ENCODE results near the gene CDC25B.
"Not testable (repeated sequence)": the region's sequence is repeated elsewhere in the genome, so short reads cannot be mapped to it uniquely, and the experiment has no call there.

Gene CDC25B

GRCh38 chr20:3785240-3786125 is 10.6 kb upstream of the CDC25B start:
- H3K4me3 ChIP-seq (ENCODE audit: low read length) = peak overlapping the region; percentile 60
- DNase-seq (ENCODE audit: low read depth) = no peak
- TF ChIP-seq CTCF (conservative IDR thresholded peaks at IDR 0.05; ENCODE audit: low read depth, low read length) = no peak

GRCh38 chr20:3786126-3786484 is 10.0 kb upstream of the CDC25B start:
- TF ChIP-seq CTCF (conservative IDR thresholded peaks at IDR 0.05; ENCODE audit: low read depth, low read length) = no peak
- no peak for DNase-seq (ENCODE audit: low read depth)
- peak overlapping the region; percentile 60 for H3K4me3 ChIP-seq (ENCODE audit: low read length)

GRCh38 chr20:3786665-3787323 is 9.3 kb upstream of the CDC25B start, which contains the start of gene CENPB:
CENPB (minus strand) TSS chr20:3786740; CDS start chr20:3786483, 257 bp downstream.
- peak within 1 kb of the TSS; percentile 60 for H3K4me3 ChIP-seq (ENCODE audit: low read length)
- TF ChIP-seq CTCF (conservative IDR thresholded peaks at IDR 0.05; ENCODE audit: low read depth, low read length) = peak; percentile 47
- no peak for DNase-seq (ENCODE audit: low read depth)

GRCh38 chr20:3787324-3788014 is 8.6 kb upstream of the CDC25B start:
- TF ChIP-seq CTCF (conservative IDR thresholded peaks at IDR 0.05; ENCODE audit: low read depth, low read length) = no peak
- no peak overlapping the region for H3K4me3 ChIP-seq (ENCODE audit: low read length)
- no peak for DNase-seq (ENCODE audit: low read depth)

- DNase-seq (ENCODE audit: low read depth) = no peak
- no peak for TF ChIP-seq CTCF (conservative IDR thresholded peaks at IDR 0.05; ENCODE audit: low read depth, low read length)
- H3K4me3 ChIP-seq (ENCODE audit: low read length) = no peak overlapping the region
Measured at GRCh38 chr20:3788685-3789155, 7.4 kb upstream of the CDC25B start.

GRCh38 chr20:3789201-3789600 is 6.9 kb upstream of the CDC25B start:
- DNase-seq (ENCODE audit: low read depth); H3K4me3 ChIP-seq (ENCODE audit: low read length): not testable (repeated sequence)

GRCh38 chr20:3794168-3794567 is 1.9 kb upstream of the CDC25B start:
- H3K4me3 ChIP-seq (ENCODE audit: low read length); DNase-seq (ENCODE audit: low read depth): not testable (repeated sequence)
